PC-9 (cell line): ENCODE data around the gene APBA2.

Experiments used
- EZH2 ChIP-seq: fragments of 200-600 bp; sonication (generic); IDR thresholded peaks from 2 replicates; pipeline ENCODE4 v1.8.0; 2017; ENCODE audit warnings: antibody characterized with exemption, low read depth
- TF ChIP-seq, protein P1 (sequence below): fragments of 200-600 bp; sonication (generic); conservative IDR thresholded peaks from 2 replicates; pipeline ENCODE4 v1.6.1; 2017; ENCODE audit warnings: mixed run types, antibody characterized with exemption, mild to moderate bottlenecking, moderate library complexity

DNA sequence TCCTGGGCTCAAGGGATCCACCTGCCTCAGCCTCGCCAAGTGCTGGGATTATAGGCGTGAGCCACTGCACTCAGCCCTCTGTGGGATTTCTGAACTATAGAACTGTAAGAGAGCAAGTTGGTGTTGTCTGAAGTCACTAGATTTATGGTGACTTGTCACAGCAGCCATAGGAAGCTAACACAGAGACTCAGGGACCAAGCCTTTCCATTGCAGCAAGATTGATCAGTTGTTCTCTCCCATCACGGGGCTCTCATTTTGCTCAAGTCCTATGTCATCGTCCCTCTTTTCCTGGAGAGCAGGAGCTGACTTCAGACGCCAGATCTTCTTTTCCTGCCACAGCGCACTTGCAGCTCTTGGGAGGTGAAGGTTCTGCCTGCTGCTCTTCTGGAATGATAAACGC, 61.0 kb downstream of the APBA2 start:
- no peak for TF ChIP-seq EZH2
- TF ChIP-seq, protein P1, sequence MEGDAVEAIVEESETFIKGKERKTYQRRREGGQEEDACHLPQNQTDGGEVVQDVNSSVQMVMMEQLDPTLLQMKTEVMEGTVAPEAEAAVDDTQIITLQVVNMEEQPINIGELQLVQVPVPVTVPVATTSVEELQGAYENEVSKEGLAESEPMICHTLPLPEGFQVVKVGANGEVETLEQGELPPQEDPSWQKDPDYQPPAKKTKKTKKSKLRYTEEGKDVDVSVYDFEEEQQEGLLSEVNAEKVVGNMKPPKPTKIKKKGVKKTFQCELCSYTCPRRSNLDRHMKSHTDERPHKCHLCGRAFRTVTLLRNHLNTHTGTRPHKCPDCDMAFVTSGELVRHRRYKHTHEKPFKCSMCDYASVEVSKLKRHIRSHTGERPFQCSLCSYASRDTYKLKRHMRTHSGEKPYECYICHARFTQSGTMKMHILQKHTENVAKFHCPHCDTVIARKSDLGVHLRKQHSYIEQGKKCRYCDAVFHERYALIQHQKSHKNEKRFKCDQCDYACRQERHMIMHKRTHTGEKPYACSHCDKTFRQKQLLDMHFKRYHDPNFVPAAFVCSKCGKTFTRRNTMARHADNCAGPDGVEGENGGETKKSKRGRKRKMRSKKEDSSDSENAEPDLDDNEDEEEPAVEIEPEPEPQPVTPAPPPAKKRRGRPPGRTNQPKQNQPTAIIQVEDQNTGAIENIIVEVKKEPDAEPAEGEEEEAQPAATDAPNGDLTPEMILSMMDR, result no peak
